Prostate gland (tissue), 2 donors: Measurements from ENCODE around the gene UBE2L3. TPM values are rescaled to one million over a fixed set of nuclear protein-coding genes. Genes with fewer than 3 reads are reported as not detected.
"Not testable (repeated sequence)": the region's sequence is repeated elsewhere in the genome, so short reads cannot be mapped to it uniquely, and the experiment has no call there.

Experiments
- DNase-seq: peaks from one replicate; pipeline ENCODE4 v3.0.0-alpha.2; 2019; ENCODE audit warnings: low spot score
- H3K27ac ChIP-seq, 2 donors: fragments of 200-600 bp; sonication (generic); 2 replicates each; pipeline ENCODE4 v1.5.1; 2017 to 2019
- H3K27me3 ChIP-seq: fragments of 200-600 bp; sonication (generic); replicated peaks from 2 replicates; pipeline ENCODE4 v1.5.1; 2019; ENCODE audit not compliant: insufficient read depth
- H3K36me3 ChIP-seq, 2 donors: fragments of 200-600 bp; sonication (generic); 1 replicate in 1 of 2; 2 replicates in 1 of 2; pipeline versions ENCODE4 v1.5.1 to v1.8.1; 2017 to 2019
- H3K4me1 ChIP-seq: fragments of 200-600 bp; sonication (generic); replicated peaks from 2 replicates; pipeline ENCODE4 v1.5.1; 2019
- H3K4me3 ChIP-seq, 2 donors: fragments of 200-600 bp; sonication (generic); 2 replicates each; pipeline ENCODE4 v1.5.1; 2017 to 2019
- H3K9me3 ChIP-seq: fragments of 200-600 bp; sonication (generic); 2 replicates; pipeline ENCODE4 v1.5.1; 2017
- POLR2A ChIP-seq: fragments of 450-650 bp; IDR thresholded peaks from one replicate; pipeline ENCODE4 v1.6.1; 2016; ENCODE audit warnings: antibody characterized with exemption, mild to moderate bottlenecking
- POLR2AphosphoS5 ChIP-seq: sonication (generic); formaldehyde crosslinking; IDR thresholded peaks from one replicate; pipeline ENCODE4 v1.6.1; 2017; ENCODE audit warnings: antibody characterized with exemption
- WGBS: methylation state at CpG from one replicate; pipeline ENCODE4 v1.1.5; 2018; 5-methylcytosine and 5-hydroxymethylcytosine counted together
- intact Hi-C: fragments of 100-400 bp; cut with DNase I; formaldehyde crosslinking; loops from one replicate; pipeline ENCODE4 v1.14.2; 2022
- total RNA-seq, 2 donors: library from RNA; depleted of rRNA; stranded (reverse); fragments of >200 nt; gene quantifications; one replicate each; pipeline ENCODE4 v1.1.0, GENCODE V29; 2016
- TF ChIP-seq, protein P1 (sequence below), 4 experiments: fragments of 200-600 bp in 2 of 4; fragments of 450-650 bp in 2 of 4; sonication (generic) in 2 of 4; IDR thresholded peaks; 1 replicate in 3 of 4; 2 replicates in 1 of 4; pipeline ENCODE4 v1.5.1; 2016 to 2019; ENCODE audit warnings: antibody characterized with exemption in 4 of 4, mild to moderate bottlenecking in 2 of 4, moderate library complexity in 2 of 4

UBE2L3 gene
- total RNA-seq = 10 to 100 TPM; 61.7 to 78.1 TPM

GRCh38 chr22:21567456-21568346, at the start of gene UBE2L3:
Gene UBE2L3 (plus strand): TSS chr22:21567714. CDS start chr22:21567745, 31 bp downstream.
- WGBS = under 1% methylated on average over 68 of the region's 85 CpGs
- TF ChIP-seq, protein P1, sequence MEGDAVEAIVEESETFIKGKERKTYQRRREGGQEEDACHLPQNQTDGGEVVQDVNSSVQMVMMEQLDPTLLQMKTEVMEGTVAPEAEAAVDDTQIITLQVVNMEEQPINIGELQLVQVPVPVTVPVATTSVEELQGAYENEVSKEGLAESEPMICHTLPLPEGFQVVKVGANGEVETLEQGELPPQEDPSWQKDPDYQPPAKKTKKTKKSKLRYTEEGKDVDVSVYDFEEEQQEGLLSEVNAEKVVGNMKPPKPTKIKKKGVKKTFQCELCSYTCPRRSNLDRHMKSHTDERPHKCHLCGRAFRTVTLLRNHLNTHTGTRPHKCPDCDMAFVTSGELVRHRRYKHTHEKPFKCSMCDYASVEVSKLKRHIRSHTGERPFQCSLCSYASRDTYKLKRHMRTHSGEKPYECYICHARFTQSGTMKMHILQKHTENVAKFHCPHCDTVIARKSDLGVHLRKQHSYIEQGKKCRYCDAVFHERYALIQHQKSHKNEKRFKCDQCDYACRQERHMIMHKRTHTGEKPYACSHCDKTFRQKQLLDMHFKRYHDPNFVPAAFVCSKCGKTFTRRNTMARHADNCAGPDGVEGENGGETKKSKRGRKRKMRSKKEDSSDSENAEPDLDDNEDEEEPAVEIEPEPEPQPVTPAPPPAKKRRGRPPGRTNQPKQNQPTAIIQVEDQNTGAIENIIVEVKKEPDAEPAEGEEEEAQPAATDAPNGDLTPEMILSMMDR (IDR thresholded peaks at IDR 0.05) = peak in 1 of 4 experiments; percentile 33
- TF ChIP-seq POLR2AphosphoS5 = peak; percentile 88
- peak; percentile 62 for TF ChIP-seq POLR2A
- DNase-seq = peak; percentile 75
- Histone ChIP-seq H3K36me3 (no peaks in the 10 kb centered on the region), H3K4me3 (peak within 1 kb of the TSS; percentile 84 to 94), H3K27me3 (no peaks in the 10 kb centered on the region), H3K4me1 (peaks cover 6% of the 10 kb centered on the region), H3K27ac (peak within 1 kb of the TSS; percentile 91 to 92), H3K9me3 (no peaks in the 10 kb centered on the region)
- intact Hi-C loops = no loop called here

DNA sequence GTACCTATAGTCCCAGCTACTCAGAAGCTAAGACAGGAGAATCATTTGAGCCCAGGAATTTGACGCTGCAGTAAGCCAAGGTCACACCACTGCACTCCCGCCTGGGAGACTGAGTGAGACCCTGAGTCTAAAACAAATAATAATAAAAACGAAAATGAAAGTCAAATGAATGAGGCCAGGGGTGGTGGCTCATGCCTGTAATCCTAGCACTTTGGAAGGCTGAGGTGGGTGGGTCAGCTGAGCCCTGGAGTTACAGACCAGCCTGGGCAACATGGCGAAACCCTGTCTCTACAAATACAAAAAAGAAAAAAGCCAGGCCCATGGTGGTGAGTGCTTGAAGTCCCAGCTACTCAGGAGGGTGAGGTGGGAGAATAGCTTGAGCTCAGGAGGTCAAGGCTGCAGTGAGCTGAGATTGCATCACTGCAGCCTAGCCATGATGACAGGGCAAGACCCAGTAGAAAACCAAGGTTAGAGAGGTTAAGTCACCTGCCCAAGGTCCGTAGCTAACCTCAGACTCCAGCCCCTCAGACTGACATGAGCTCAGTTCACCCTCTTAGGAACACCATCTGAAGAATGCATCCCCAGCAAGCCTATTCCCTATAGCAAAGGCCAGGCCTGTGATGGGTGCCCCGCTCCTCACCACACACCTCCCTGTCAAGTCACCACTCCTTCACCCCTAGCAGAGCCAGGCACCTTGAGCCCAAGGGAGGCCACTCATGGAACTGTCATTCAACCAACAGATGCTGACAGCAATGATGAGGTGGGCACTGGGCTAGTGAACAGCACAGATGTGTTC, 40.6 kb upstream of the UBE2L3 start:
- H3K4me1 ChIP-seq, H3K27me3 ChIP-seq, DNase-seq, H3K4me3 ChIP-seq, H3K27ac ChIP-seq, H3K9me3 ChIP-seq, H3K36me3 ChIP-seq, intact Hi-C loops: not testable (repeated sequence)
- WGBS = no CpG with 5 or more reads among the region's 6 CpGs

DNA sequence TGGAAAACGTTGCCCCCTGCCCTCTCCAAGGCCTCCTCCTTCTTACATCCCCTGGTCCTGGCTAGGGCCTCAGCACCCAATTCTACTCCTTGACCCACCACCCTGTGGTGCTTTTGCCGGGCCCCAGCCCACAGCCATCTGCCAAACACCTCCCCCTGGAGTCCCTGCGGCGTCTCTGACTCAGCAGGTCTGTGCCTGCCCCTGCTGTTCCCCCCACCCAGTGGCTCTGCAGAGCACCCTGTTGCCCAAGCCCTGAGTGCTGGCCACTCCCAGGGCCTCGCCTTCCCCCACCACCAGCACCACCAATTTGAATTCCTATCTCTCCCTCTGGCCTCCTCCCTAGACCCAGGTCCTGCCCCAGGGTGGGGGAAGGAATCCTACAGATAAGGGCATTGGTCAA, 36.0 kb upstream of the UBE2L3 start:
- H3K36me3 ChIP-seq, H3K4me1 ChIP-seq, H3K4me3 ChIP-seq, intact Hi-C loops, H3K27me3 ChIP-seq, H3K9me3 ChIP-seq, DNase-seq, H3K27ac ChIP-seq: not testable (repeated sequence)
- no CpG with 5 or more reads among the region's 5 CpGs for WGBS

DNA sequence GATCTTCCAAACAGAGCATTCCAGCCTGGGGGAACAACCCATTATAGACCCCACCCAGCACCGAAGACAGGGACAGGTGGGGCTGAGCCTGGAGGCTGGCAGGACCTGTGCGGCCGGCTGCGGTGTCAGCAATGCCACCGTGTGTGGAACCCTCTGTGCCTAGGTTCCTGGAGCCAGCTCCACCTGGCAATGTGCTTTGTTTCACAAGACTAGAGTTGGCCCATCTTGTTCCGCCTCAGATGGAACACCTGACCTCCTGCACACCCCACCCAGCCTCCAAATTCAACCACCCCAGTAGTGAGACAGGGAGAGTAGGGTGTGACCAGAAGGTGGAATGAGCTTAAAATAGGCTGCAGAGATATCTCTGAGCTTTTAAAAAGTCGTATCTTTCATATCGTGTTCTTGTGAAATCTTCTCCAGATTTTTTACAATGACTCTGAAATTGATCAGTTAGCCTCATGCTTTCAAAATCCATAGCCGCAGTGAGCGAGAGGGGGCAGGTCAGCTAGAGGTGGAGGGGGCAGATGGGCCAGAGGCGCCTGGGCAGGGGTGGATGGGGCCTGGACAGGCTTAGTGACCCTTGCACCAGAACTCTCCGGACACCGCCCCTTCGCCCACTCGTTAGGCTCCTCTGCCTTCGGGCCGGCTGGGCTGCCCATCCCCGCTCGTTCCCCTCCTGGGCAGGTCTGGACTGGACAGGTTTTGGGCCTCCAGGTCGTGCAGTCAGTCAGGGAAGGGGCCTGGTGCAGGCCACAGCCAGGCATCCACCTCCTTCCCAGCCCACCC, 34.5 kb upstream of the UBE2L3 start:
- H3K9me3 ChIP-seq, H3K4me1 ChIP-seq, intact Hi-C loops, H3K27ac ChIP-seq, H3K4me3 ChIP-seq, DNase-seq, H3K27me3 ChIP-seq, H3K36me3 ChIP-seq: not testable (repeated sequence)
- WGBS = no CpG with 5 or more reads among the region's 20 CpGs

DNA sequence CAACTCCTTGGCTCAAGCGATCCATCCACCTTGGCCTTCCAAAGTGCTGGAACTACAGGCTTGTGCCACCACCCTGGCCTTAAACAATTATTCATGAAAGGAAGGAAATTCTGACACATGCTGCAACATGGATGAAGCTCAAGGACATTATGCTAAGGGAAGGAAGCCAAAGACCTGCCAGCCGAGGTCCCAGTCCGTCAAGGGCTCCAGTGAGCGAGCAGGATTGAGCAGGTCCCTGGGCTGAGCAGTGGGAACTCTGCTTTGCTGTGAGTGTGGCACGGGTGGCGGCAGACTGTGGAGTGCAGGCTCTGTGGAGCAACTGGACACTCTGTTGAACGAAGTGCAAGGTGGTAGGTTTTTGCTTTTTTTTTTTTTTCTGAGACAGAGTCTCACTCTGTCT, 27.7 kb upstream of the UBE2L3 start:
- WGBS = no CpG with 5 or more reads among the region's 7 CpGs
- H3K27ac ChIP-seq, intact Hi-C loops, H3K4me3 ChIP-seq, DNase-seq, H3K9me3 ChIP-seq, H3K36me3 ChIP-seq, H3K27me3 ChIP-seq, H3K4me1 ChIP-seq: not testable (repeated sequence)

DNA sequence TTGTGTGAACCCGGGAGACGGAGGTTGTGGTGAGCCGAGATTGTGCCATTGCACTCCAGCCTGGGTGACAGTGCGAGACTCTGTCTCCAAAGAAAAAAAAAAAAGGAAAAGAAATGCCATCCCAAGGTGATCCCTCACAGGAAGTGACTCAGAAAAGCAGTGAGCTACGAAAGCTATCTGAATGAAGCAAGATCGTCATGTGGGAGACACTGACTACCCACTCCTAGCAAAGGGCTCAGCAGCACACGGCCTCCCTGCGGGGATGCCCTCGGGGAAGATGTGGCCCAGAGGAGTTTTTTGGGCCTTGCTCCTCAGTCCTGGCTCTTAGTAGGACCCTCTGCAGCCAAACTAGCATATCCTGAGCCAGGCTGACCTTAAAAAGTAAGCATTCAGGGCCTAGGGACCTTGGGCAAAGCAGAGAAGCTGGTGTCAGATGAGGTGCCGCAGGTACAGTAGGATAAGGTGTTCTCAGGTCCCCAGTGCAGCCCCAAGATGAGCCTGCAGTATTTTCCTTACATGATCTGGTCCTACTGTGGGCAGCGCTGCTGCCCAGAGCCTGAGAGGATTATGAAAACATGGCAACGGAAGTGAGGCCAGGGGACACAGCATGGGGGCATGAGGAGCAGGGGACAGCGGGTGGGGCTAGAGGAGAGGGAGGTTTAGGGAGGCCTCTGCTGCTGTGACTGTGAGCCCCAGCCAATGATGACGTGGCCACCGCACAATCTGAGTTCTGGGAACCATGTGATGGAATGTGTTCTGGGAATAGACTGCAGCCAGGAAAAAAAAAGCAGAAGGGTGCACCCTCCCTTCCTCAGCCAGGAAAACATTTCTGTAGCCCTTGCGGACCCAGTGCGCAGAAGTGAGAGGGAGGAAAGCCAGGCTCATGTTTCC, 22.8 kb upstream of the UBE2L3 start:
- H3K27ac ChIP-seq, H3K9me3 ChIP-seq, H3K4me3 ChIP-seq, H3K36me3 ChIP-seq, DNase-seq, H3K4me1 ChIP-seq, intact Hi-C loops, H3K27me3 ChIP-seq: not testable (repeated sequence)
- no CpG with 5 or more reads among the region's 17 CpGs for WGBS

GRCh38 chr22:21549558-21549957, 18.0 kb upstream of the UBE2L3 start:
- WGBS = no CpG with 5 or more reads among the region's 38 CpGs
- intact Hi-C loops, H3K36me3 ChIP-seq: not testable (repeated sequence)

GRCh38 chr22:21550008-21550677, 17.4 kb upstream of the UBE2L3 start:
- H3K27ac ChIP-seq, H3K27me3 ChIP-seq, H3K4me1 ChIP-seq, DNase-seq, intact Hi-C loops, H3K36me3 ChIP-seq, H3K9me3 ChIP-seq, H3K4me3 ChIP-seq: not testable (repeated sequence)
- no CpG with 5 or more reads among the region's 62 CpGs for WGBS

More at GRCh38 chr22:21549558-21549957, 18.0 kb upstream of the UBE2L3 start:
- not testable (repeated sequence) for DNase-seq, H3K4me1 ChIP-seq, H3K9me3 ChIP-seq, H3K27ac ChIP-seq, H3K27me3 ChIP-seq, H3K4me3 ChIP-seq

DNA sequence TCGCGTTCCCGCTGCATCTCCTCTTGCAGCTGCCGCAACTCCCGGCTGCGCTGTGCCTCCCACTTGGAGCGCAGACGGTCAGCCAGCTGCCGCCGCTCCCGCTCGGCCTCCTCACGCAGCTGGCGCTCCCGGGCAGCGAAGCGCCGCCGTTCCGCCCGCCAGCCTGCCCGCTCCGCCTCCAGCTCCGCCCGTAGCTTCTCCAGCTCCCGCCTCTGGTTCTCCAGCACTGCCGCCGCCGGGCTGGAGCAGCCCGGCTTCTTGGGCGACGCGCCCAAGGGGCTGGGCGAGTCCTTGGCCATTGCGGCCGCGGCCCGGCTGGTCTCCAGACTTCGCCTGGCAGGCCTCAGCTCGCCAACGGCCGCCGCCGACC, 16.9 kb upstream of the UBE2L3 start:
- H3K4me3 ChIP-seq, H3K4me1 ChIP-seq, H3K36me3 ChIP-seq, H3K27ac ChIP-seq, intact Hi-C loops, H3K9me3 ChIP-seq, DNase-seq, H3K27me3 ChIP-seq: not testable (repeated sequence)
- WGBS = no CpG with 5 or more reads among the region's 44 CpGs
